Measurements from ENCODE around the gene LRRC55.

Gene LRRC55

GRCh38 chr11:57179681-57180080 is 2.1 kb upstream of the LRRC55 start:
- Histone ChIP-seq H3K4me3 (ENCODE audit: low read length) (peak overlapping the region; percentile 61; the same call in 1 of the 2 replicates), H3K27me3 (ENCODE audit: control insufficient read depth, insufficient read depth, low read length) (peaks cover 3% of the 10 kb centered on the region; the same call in 1 of the 2 replicates), H3K27ac (ENCODE audit: low read length) (no peak overlapping the region), H3K4me1 (ENCODE audit: control insufficient read depth, insufficient read depth, low read length) (peaks cover 2% of the 10 kb centered on the region; the same call in 1 of the 2 replicates), H3K36me3 (ENCODE audit: control insufficient read depth, insufficient read depth, low read length) (no peaks in the 10 kb centered on the region; the same call in 1 of the 2 replicates), H3K9me3 (ENCODE audit: control insufficient read depth, insufficient read depth, low read length) (no peaks in the 10 kb centered on the region)
- DNase-seq (ENCODE audit: low read depth, low spot score): no peak
- no CpG with 5 or more reads among the region's 7 CpGs for WGBS (ENCODE audit: insufficient coverage, insufficient read length)

- no peaks in the 10 kb centered on the region for H3K9me3 ChIP-seq (ENCODE audit: control insufficient read depth, insufficient read depth, low read length)
- WGBS (ENCODE audit: insufficient coverage, insufficient read length): no CpG with 5 or more reads among the region's 24 CpGs
- H3K27me3 ChIP-seq (ENCODE audit: control insufficient read depth, insufficient read depth, low read length): peaks cover 3% of the 10 kb centered on the region; the same call in 1 of the 2 replicates
- DNase-seq (ENCODE audit: low read depth, low spot score): no peak
- H3K27ac ChIP-seq (ENCODE audit: low read length): no peak overlapping the region
- no peaks in the 10 kb centered on the region; the same call in 1 of the 2 replicates for H3K36me3 ChIP-seq (ENCODE audit: control insufficient read depth, insufficient read depth, low read length)
- H3K4me1 ChIP-seq (ENCODE audit: control insufficient read depth, insufficient read depth, low read length): peaks cover 2% of the 10 kb centered on the region; the same call in 1 of the 2 replicates
- peak overlapping the region; percentile 61 for H3K4me3 ChIP-seq (ENCODE audit: low read length)
Observed at GRCh38 chr11:57180081-57180561, 1.6 kb upstream of the LRRC55 start.

- no peak for DNase-seq (ENCODE audit: low read depth, low spot score)
- Histone ChIP-seq H3K4me3 (ENCODE audit: low read length) (no peak overlapping the region), H3K4me1 (ENCODE audit: control insufficient read depth, insufficient read depth, low read length) (peaks cover 2% of the 10 kb centered on the region; the same call in 1 of the 2 replicates), H3K36me3 (ENCODE audit: control insufficient read depth, insufficient read depth, low read length) (no peaks in the 10 kb centered on the region; the same call in 1 of the 2 replicates), H3K27me3 (ENCODE audit: control insufficient read depth, insufficient read depth, low read length) (peaks cover 3% of the 10 kb centered on the region; the same call in 1 of the 2 replicates), H3K27ac (ENCODE audit: low read length) (no peak overlapping the region), H3K9me3 (ENCODE audit: control insufficient read depth, insufficient read depth, low read length) (no peaks in the 10 kb centered on the region)
- no CpG with 5 or more reads among the region's 2 CpGs for WGBS (ENCODE audit: insufficient coverage, insufficient read length)
Observed at GRCh38 chr11:57180964-57181363, 789 bp upstream of the LRRC55 start.

GRCh38 chr11:57182896-57183295 is 1.1 kb downstream of the LRRC55 start:
- Histone ChIP-seq H3K27me3 (ENCODE audit: control insufficient read depth, insufficient read depth, low read length) (peaks cover 3% of the 10 kb centered on the region; the same call in 1 of the 2 replicates), H3K4me3 (ENCODE audit: low read length) (no peak overlapping the region), H3K27ac (ENCODE audit: low read length) (no peak overlapping the region), H3K9me3 (ENCODE audit: control insufficient read depth, insufficient read depth, low read length) (no peaks in the 10 kb centered on the region), H3K36me3 (ENCODE audit: control insufficient read depth, insufficient read depth, low read length) (no peaks in the 10 kb centered on the region; the same call in 1 of the 2 replicates), H3K4me1 (ENCODE audit: control insufficient read depth, insufficient read depth, low read length) (peaks cover 2% of the 10 kb centered on the region; the same call in 1 of the 2 replicates)
- no CpG with 5 or more reads among the region's 3 CpGs for WGBS (ENCODE audit: insufficient coverage, insufficient read length)
- no peak for DNase-seq (ENCODE audit: low read depth, low spot score)

- no peaks in the 10 kb centered on the region for H3K9me3 ChIP-seq (ENCODE audit: control insufficient read depth, insufficient read depth, low read length)
- no peaks in the 10 kb centered on the region for H3K4me1 ChIP-seq (ENCODE audit: control insufficient read depth, insufficient read depth, low read length)
- WGBS (ENCODE audit: insufficient coverage, insufficient read length): no CpG with 5 or more reads among the region's 4 CpGs
- no peak overlapping the region for H3K4me3 ChIP-seq (ENCODE audit: low read length)
- no peaks in the 10 kb centered on the region for H3K27me3 ChIP-seq (ENCODE audit: control insufficient read depth, insufficient read depth, low read length)
- DNase-seq (ENCODE audit: low read depth, low spot score): no peak
- H3K36me3 ChIP-seq (ENCODE audit: control insufficient read depth, insufficient read depth, low read length): no peaks in the 10 kb centered on the region
- H3K27ac ChIP-seq (ENCODE audit: low read length): no peak overlapping the region
Observed at GRCh38 chr11:57190548-57190947, 8.8 kb downstream of the LRRC55 start.

GRCh38 chr11:57191311-57192219 is 9.8 kb downstream of the LRRC55 start:
- no peaks in the 10 kb centered on the region for H3K9me3 ChIP-seq (ENCODE audit: control insufficient read depth, insufficient read depth, low read length)
- no peak for DNase-seq (ENCODE audit: low read depth, low spot score)
- no peak overlapping the region for H3K27ac ChIP-seq (ENCODE audit: low read length)
- H3K4me1 ChIP-seq (ENCODE audit: control insufficient read depth, insufficient read depth, low read length): no peaks in the 10 kb centered on the region
- WGBS (ENCODE audit: insufficient coverage, insufficient read length): no CpG with 5 or more reads among the region's 9 CpGs
- no peaks in the 10 kb centered on the region for H3K36me3 ChIP-seq (ENCODE audit: control insufficient read depth, insufficient read depth, low read length)
- no peaks in the 10 kb centered on the region for H3K27me3 ChIP-seq (ENCODE audit: control insufficient read depth, insufficient read depth, low read length)
- H3K4me3 ChIP-seq (ENCODE audit: low read length): no peak overlapping the region

- Histone ChIP-seq H3K27ac (ENCODE audit: low read length) (no peak overlapping the region), H3K36me3 (ENCODE audit: control insufficient read depth, insufficient read depth, low read length) (no peaks in the 10 kb centered on the region), H3K9me3 (ENCODE audit: control insufficient read depth, insufficient read depth, low read length) (no peaks in the 10 kb centered on the region), H3K27me3 (ENCODE audit: control insufficient read depth, insufficient read depth, low read length) (no peaks in the 10 kb centered on the region), H3K4me3 (ENCODE audit: low read length) (no peak overlapping the region), H3K4me1 (ENCODE audit: control insufficient read depth, insufficient read depth, low read length) (no peaks in the 10 kb centered on the region)
- WGBS (ENCODE audit: insufficient coverage, insufficient read length): no CpG with 5 or more reads among the region's 1 CpG
- no peak for DNase-seq (ENCODE audit: low read depth, low spot score)
Observed at GRCh38 chr11:57192316-57192715, 10.6 kb downstream of the LRRC55 start.

GRCh38 chr11:57196596-57196995 is 14.8 kb downstream of the LRRC55 start:
- H3K36me3 ChIP-seq (ENCODE audit: control insufficient read depth, insufficient read depth, low read length): no peaks in the 10 kb centered on the region
- DNase-seq (ENCODE audit: low read depth, low spot score): no peak
- H3K27me3 ChIP-seq (ENCODE audit: control insufficient read depth, insufficient read depth, low read length): no peaks in the 10 kb centered on the region
- WGBS (ENCODE audit: insufficient coverage, insufficient read length): no CpG with 5 or more reads among the region's 6 CpGs
- no peaks in the 10 kb centered on the region for H3K9me3 ChIP-seq (ENCODE audit: control insufficient read depth, insufficient read depth, low read length)
- no peaks in the 10 kb centered on the region for H3K4me1 ChIP-seq (ENCODE audit: control insufficient read depth, insufficient read depth, low read length)
- H3K27ac ChIP-seq (ENCODE audit: low read length): no peak overlapping the region
- no peak overlapping the region for H3K4me3 ChIP-seq (ENCODE audit: low read length)

- Histone ChIP-seq H3K4me1 (ENCODE audit: control insufficient read depth, insufficient read depth, low read length) (no peaks in the 10 kb centered on the region; the same call in 1 of the 2 replicates), H3K27me3 (ENCODE audit: control insufficient read depth, insufficient read depth, low read length) (no peaks in the 10 kb centered on the region), H3K27ac (ENCODE audit: low read length) (no peak overlapping the region), H3K4me3 (ENCODE audit: low read length) (no peak overlapping the region), H3K9me3 (ENCODE audit: control insufficient read depth, insufficient read depth, low read length) (no peaks in the 10 kb centered on the region), H3K36me3 (ENCODE audit: control insufficient read depth, insufficient read depth, low read length) (no peaks in the 10 kb centered on the region)
- WGBS (ENCODE audit: insufficient coverage, insufficient read length): no CpG with 5 or more reads among the region's 2 CpGs
- DNase-seq (ENCODE audit: low read depth, low spot score): no peak
Observed at GRCh38 chr11:57197762-57198161, 16.0 kb downstream of the LRRC55 start.

GRCh38 chr11:57199330-57199729 is 17.6 kb downstream of the LRRC55 start:
- Histone ChIP-seq H3K4me3 (ENCODE audit: low read length) (no peak overlapping the region), H3K9me3 (ENCODE audit: control insufficient read depth, insufficient read depth, low read length) (no peaks in the 10 kb centered on the region), H3K4me1 (ENCODE audit: control insufficient read depth, insufficient read depth, low read length) (no peaks in the 10 kb centered on the region; the same call in 1 of the 2 replicates), H3K27ac (ENCODE audit: low read length) (no peak overlapping the region), H3K36me3 (ENCODE audit: control insufficient read depth, insufficient read depth, low read length) (no peaks in the 10 kb centered on the region), H3K27me3 (ENCODE audit: control insufficient read depth, insufficient read depth, low read length) (no peaks in the 10 kb centered on the region)
- no peak for DNase-seq (ENCODE audit: low read depth, low spot score)
- WGBS (ENCODE audit: insufficient coverage, insufficient read length): no CpG with 5 or more reads among the region's 11 CpGs

Measured in iPS DF 6.9 (cell line).